Hematopoietic multipotent progenitor cell (in vitro differentiated cells): Measurements from ENCODE around the gene TMEM54. TPM values are rescaled to one million over a fixed set of nuclear protein-coding genes. Genes with fewer than 3 reads are reported as not detected.
A peak's percentile ranks its signal among the peaks of the same experiment; 100 is the strongest.

Experiments used
- DNase-seq, 3 donors: peaks; one replicate each; pipeline ENCODE4 v3.0.0-alpha.2; 2011 to 2015; ENCODE audit warnings: low read depth in 2 of 3, low spot score in 2 of 3
- total RNA-seq: library from RNA; depleted of rRNA; stranded (reverse); fragments of >200 nt; gene quantifications from one replicate; pipeline ENCODE4 v1.2.3, GENCODE V29; 2012

TMEM54 gene
- total RNA-seq, 1 donor = under 0.01 TPM

DNA sequence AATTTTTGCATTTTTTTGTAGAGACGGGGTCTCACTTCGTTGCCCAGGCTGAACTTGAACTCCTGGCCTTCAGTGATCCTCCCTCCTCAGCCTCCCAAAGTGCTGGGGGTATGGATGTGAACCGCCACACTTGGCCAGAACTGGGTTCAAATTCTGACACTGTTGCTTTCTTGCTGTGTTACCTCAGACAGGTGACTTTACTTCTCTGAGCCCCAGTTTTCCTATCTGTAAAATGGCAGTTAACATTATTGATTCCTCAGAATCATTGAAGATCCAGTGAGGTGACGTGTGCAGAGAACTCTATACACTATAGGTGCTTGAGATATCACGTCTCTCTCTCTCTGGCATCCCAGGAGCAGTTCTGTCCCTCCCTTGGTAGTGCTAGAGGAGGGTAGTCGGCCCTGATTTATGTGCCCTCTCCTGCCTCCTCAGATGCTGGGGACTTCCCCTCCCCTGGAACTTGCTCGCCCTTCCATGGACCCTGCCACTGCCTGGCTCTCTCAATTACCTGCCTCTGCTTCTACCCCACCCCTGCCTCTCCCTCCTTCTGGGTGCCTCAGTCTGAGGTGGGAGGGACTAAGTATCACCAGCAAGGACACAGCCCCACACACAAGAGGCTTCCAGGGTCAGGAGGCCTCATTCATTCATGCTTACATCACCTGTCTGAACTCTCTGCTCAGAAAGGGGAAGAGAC, 17.7 kb downstream of the TMEM54 start:
- no peak for DNase-seq

GRCh38 chr1:32881871-32882850, 19.0 kb downstream of the TMEM54 start:
- no peak for DNase-seq

DNA sequence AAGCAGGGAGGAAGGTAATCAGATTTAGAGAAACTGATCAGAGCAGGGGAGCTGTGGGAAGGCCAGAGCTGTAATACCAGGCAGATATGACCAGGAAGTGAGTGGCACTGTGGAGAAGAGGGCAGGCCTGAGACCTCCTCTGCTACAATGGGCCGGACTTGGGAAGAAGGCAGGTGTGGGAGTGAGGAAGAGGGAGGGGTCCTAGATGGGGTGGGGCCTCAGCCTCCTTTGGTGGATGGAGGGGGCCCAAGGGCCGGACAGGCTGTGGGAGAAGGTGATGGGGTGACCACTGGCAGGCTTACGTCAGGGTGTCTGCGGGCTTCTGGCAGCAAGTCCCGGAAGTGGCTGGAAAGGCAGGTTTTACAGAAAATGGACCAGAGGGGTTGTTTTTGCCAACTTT, 19.9 kb downstream of the TMEM54 start:
- DNase-seq = no peak

DNA sequence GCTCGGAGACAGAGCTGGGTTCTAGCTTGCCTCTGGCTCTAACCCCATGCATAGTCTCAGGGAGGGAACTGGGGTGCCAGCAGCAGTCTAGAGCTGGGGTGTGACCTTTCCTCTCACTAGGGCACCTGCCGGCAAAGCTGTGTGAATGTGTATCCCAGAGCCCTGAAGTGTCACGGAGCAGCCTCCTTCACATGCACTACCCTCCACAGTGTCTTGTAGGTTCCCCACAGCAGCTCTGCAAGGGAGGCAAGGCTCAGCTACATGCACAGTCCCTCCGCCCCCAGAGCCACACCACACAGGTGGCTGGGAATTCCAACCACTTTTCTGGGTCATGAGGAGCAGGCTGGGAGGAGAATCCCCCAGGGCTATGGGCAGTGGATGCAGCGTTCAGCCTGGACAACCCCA, 22.6 kb downstream of the TMEM54 start:
- DNase-seq = no peak

DNA sequence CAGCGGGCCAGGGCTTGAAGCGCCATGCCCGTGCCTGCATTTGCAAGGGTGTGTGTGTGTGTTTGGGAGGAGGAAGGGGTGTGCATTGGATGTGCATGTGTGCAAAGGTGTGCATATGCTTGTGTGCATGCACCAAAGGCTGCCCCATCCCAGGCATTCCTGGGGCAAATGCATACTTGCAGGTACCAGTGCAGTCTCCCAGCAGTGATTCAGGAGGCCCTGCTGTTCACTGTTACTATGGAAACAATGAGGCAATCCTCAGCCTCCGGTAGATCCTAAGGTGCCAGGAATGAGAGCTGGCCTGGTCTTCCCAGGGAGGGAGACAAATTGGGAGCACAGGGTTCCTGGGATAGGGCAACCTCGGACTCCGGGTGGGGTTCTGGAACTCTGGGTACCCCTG, 23.0 kb downstream of the TMEM54 start:
- DNase-seq = no peak

DNA sequence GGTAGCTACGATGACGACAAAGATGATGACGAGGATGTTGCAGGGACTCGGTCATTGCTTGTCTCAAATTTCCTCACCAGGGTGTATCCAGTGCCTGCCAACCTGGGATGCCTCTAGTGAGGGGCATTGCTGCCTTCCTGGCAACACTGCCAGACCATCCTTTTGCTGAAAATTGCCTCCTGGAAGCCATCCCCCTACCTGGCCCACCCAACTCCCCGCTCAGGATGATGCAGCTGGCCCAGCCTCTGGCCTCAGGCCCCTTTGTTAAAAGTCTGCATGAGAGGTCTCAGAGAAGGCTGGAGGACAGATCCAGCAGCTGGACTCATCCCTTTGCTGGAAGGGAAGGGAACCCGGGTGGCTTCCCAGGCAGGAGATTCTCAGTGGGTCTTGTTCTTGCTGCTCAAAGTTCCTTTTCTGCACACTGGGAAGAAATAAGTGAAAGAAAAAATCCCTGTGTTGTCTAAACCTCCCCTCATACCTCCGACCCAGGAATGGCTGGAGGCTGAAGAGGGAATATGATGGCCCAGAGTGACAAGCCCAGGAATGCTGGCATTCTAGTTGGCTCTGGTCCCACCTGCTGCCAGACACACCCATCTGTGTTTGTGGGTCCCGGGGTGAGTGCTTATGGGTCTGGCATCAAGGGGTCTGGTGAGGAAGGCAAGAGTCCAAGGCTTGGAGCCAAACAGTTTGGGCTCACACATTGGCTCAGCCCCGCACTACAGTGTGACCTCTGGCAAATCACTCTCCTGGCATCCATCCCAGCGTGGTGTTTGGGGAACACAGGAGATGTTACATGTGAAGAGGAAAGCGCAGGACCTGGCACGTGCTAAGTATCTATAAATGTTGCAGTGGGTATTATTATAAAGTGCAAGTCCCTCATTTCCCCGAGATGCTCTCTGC, 23.7 kb downstream of the TMEM54 start:
- DNase-seq = no peak

GRCh38 chr1:32876341-32877210, 24.6 kb downstream of the TMEM54 start:
- DNase-seq = peak; percentile 24 to 77 (median 58)

GRCh38 chr1:32874860-32875752, 26.1 kb downstream of the TMEM54 start:
- DNase-seq = no peak

DNA sequence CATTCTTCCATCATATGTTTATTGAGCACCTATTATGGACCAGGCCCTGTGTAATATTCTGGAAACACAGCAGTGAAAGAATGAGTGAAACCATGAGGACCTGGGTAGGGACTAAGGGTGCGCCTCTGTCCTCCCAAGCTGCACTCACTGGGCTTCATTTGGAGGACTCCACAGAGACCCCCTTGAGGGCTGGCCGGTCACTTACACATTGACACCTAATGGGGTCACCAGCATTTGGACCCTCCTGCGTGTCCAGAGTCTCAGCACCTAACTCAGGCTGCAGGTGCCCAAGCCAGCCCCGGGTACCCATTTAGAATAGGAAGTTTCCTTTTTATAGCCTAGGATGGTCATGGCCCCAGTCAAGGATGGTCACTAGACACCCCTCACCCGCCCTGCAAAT, 27.7 kb downstream of the TMEM54 start:
- DNase-seq = no peak

GRCh38 chr1:32872192-32872460, 29.1 kb downstream of the TMEM54 start:
- no peak for DNase-seq

- no peak for DNase-seq
Observed at GRCh38 chr1:32871364-32872191, 29.6 kb downstream of the TMEM54 start.

DNA sequence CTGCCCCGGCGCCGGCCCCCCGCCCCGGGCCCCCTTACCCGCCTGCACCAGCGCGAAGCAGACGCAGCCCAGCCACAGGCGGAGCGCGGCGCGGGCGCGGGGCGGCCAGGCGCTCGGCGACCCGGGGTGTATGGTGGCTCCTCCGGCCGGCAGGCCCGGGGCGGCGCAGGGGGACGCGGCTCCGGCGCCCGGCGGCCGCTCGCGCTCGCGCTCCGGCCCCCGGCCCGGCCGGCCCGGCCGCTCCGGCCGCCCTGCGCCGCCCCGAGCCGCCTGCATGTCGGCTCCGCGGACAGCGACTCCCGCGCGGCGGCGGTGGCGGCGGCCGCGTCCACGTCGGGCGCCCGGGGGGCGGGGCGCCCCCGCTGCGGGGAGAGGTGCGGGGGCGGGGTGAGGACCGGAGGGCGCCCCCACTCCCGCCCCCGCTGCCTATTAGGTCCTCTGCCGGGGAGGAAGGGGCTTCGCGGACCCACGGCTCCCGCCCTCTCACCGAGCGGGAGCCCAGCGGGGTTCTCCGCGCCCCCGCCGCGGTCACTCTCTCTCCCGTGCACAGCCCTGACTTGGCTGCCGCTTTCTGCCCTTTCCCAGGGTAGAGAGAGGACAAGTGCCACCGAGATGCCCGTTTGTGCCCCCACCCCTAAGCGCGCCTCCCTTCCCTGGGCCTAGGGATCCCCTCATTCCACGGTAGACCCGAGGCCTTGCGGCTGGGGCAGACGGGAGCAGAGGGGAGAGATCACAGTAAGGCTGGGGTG, 30.4 kb downstream of the TMEM54 start, which contains the start of gene FNDC5:
Gene FNDC5 (minus strand): TSS at position 298 of the 749 bp plus-strand sequence.
- peak in 1 of 3 donors; percentile 44 for DNase-seq

GRCh38 chr1:32869923-32870614, 31.1 kb downstream of the TMEM54 start:
- DNase-seq = no peak

DNA sequence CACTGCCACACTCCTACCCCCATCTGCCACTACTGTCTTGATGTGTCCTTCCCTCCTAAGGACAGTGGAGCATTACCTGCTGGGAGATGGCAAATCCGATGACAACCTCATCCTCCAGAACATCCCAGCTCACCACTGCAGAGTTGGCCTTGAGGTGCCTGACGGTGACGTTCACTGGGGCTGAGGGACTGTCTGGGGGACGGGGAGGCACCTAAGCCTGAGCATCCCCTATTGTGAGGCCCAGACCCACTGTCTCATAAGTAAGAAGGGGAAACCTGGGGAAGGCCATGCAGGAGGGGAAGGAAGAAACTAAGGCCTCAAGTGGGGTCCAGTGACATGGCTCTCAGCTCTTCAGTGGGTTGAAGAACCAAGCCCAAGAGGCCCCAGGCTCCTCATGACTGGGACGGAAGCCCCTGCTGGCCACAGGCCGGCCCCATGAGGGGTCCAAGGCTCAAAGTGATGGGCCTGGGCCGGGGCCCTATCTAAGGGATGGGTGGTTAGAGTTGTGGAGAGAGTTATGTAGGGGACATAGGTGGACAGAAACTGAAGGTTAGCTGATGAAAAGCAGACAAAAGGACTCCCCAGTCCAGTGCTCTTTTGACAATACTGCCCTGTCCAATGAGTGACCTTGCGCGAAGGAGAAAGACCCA, 32.3 kb downstream of the TMEM54 start:
- DNase-seq = no peak

DNA sequence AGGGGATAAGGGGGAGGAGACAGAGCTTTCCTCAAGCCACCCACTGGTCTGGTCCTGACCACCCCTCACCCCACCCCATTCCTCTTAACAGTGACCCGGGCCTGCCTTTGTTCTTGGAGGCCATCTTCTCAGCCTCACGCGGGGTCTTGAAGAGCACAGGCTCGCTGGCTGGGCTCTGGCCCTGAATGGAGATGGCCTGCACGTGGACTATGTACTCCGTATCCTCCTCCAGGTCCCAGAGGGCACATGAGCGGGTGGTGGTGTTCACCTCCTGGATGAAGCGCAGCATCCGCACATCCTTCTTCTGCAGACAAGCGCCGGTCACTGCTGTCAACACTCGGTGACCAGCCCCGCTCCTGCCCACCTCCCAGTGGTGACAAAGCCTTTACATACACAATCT, 33.1 kb downstream of the TMEM54 start:
- DNase-seq = no peak

DNA sequence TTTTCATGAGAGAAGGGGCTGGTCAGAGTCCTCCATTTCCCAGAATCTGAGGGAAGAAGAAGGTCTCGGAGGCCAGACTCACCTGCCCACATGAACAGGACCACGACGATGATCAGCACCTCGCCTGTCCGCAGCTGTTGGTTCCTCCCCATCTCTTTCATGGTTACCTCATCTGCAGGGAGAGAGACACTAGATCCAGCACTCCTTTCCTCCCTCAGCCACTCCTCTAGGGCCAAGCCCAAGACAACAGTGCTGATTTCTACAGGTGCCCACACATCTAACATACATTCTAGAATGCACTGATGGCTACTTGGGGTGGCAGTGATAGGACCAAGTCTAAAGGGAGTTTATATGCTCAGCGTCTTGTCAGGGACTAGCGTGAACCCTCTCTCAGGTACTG, 33.5 kb downstream of the TMEM54 start:
- no peak for DNase-seq
